GM12892 (cell line): ENCODE data around the gene SLFN12L.
A peak's percentile ranks its signal among the peaks of the same experiment; 100 is the strongest.

Experiments
- DNase-seq: peaks from one replicate; pipeline ENCODE4 v3.0.0; 2011; ENCODE audit not compliant: insufficient read length
- FAIRE-seq: peaks from 2 replicates; lab custom pipeline; 2011; peaks lifted over from hg19 to GRCh38; lab: Jason Lieb, UNC
- POLR2A ChIP-seq: IDR thresholded peaks from 2 replicates; pipeline ENCODE4 v1.6.1; 2011; ENCODE audit warnings: low read depth, low read length, control low read depth
- POLR2AphosphoS5 ChIP-seq: IDR thresholded peaks from 2 replicates; pipeline ENCODE4 v1.6.1; 2011; ENCODE audit warnings: low read depth, low read length, control low read depth
- TAF1 ChIP-seq: IDR thresholded peaks from 2 replicates; pipeline ENCODE4 v1.6.1; 2011; ENCODE audit warnings: low read depth, mild to moderate bottlenecking, control low read depth, low read length, borderline replicate concordance

SLFN12L gene

DNA sequence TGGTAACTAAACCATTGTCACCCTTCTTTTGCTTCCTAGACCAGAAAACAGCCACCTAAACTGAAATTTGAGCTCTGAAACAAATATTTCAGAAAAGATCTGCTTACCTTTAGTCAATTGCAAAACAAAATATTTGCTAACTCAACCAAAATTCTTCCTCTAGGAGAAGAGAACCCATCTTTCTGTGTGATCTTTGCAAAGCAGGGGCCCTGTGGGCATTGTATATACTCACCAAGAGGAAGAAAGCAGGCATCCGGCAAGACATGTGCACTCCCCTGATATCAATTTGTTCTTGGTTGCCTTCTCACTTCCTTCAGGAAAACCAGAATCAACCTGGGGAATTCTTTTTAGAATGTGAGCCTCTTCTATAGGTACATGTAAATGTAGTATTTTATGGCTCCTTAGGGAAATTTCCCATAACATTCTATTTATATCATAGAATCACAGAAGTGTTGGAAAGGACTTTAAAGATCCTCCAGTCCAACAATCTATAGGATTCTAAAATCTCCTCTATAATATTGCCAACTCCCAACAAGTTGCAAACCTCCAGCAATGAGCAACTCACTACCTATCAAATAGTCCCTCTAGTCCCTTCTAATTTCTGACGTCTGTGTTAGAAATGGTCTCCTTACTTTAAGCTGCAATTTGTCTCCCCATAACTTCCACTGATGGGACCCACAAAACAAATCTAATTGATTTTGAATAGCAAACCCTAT lies 22.2 kb upstream of the SLFN12L start:
- FAIRE-seq, result no peak

DNA sequence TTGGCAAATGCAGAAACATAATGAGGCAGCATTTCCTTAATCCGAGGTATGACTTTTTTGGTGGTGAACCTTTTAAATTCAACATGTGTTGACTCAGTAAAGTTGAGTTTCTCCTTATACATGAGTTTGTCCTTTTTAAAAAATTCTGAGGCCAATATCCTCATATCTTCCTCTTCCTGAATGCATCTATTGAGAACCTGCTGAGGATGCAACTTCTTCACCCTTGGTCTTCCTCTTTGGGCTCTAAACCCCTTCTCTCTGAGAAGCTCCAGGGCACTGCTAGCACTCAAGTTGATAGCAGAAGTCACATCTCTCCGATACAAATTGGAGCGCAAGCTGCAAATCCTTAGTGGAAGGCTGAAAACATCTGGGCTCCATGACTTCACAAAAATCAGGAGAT lies 19.9 kb upstream of the SLFN12L start:
- TF ChIP-seq POLR2AphosphoS5 (no peak), TAF1 (no peak), POLR2A (no peak)
- no peak for FAIRE-seq
- DNase-seq, result no peak

More for the DNA sequence above, 22.2 kb upstream of the SLFN12L start:
- DNase-seq, result no peak
- TF ChIP-seq POLR2AphosphoS5 (no peak), TAF1 (no peak), POLR2A (no peak)

DNA sequence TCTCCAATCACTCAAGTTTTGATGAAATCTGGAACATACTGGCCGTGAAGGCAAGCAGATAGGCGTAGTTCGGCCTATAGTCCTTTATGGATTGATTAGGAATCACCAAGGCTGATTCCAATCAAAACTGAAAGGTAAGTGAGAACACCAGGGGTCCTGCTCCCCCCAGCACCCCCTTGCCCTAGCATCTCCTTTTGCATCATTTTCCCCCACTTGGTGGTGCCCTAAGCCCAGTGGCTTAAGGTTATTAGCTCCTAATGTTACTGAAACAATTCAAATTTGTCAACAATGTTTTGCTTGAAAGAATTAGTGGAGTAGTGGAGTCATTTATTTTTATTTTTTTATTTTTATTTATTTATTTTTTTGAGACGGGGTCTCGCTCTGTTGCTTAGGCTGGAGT lies 18.2 kb upstream of the SLFN12L start:
- DNase-seq, result no peak

DNA sequence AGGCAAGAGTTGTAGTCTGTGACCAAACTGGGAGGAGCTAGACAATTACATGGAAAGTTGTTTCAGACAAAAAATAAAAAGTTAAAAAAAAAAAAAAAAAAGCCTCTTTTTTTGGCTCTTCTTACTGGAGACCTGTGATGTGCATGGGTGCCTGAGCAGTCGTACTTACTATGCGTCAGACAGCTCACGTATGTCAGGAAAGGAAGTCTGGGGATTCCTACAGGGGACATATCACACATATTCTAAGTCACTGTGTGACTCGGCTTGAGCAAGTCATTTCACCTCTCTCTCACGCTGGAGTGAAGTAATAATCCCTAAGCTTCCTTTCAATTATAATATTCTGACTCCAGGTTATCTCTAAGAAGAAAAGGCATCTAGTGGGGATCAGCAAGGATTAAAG lies 17.2 kb upstream of the SLFN12L start:
- TF ChIP-seq POLR2A (no peak), POLR2AphosphoS5 (no peak)
- FAIRE-seq (no peak), DNase-seq (no peak)

More for the DNA sequence above, 18.2 kb upstream of the SLFN12L start:
- TF ChIP-seq POLR2A (no peak), POLR2AphosphoS5 (no peak), TAF1 (no peak)
- no peak for FAIRE-seq

DNA sequence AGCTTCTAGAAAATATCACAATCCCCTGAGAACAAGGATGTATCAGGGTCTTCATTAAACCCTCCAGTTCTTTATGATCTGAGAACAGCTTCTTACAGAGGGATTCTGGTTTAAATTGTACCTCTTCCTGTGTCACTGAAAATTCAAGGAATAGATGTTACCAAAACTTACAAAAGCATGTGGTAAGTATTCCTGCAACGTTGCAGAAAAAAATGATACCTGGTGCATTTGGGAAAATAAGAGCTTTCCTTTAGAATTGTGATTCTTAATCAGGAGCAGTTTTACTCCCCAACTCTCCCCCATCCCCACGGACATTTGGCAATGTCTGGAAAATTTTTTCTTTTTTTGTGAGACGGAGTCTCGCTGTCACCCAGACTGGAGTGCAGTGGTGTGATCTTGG lies 15.8 kb upstream of the SLFN12L start:
- FAIRE-seq (no peak), DNase-seq (no peak)
- no peak for TF ChIP-seq POLR2AphosphoS5
- TF ChIP-seq POLR2A, result no peak
- TF ChIP-seq TAF1, result no peak

DNA sequence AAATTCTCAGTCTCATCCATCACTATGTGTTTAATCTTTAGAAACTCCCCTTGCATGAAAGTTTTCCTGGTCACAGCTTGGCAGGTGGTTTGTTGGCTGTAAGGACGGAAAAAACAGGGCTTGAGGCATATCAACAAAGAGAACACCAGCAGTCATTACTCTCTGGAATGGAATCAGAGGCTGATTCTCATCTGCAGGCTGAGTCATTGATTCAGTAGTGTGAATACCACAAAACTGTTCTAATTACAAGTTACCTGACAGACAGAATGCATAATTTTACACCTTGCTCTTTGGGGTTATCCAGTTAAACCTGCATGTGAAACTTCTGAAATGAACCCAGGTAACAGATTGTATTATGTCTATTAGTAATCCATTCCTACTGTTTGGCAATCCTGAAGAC lies 11.5 kb upstream of the SLFN12L start:
- FAIRE-seq (no peak), DNase-seq (no peak)
- no peak for TF ChIP-seq POLR2AphosphoS5
- no peak for TF ChIP-seq POLR2A
- TF ChIP-seq TAF1, result no peak

DNA sequence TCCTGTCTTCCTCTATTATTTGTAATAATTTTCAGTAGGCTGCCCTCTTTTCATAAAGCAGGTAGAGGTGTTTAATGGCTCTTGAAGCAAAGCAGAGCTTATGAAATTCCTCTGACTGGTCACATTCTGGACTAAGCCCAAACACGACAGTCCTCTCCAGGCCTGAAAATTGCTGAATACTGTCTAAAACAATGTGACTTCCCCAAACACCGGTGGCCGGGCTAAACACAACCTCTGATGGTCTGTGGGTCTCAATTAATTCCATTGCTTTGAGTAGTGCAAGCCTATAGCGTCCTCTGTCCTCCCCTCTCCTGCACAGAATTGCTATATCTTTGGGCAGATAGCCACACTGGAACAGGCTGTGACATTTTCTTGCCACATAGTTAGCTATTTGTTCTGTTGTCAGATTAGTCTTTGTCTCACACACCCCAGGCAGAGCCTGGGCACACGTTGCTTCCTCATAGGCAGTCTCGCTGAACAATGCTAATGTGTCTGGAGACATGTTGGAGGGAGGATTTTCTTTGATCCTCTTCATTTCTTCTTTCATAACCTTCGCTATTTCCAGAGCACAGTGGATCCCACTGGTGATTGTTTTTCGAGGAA lies 10.8 kb upstream of the SLFN12L start:
- FAIRE-seq (no peak), DNase-seq (no peak)
- TF ChIP-seq POLR2AphosphoS5 (no peak), TAF1 (no peak)

DNA sequence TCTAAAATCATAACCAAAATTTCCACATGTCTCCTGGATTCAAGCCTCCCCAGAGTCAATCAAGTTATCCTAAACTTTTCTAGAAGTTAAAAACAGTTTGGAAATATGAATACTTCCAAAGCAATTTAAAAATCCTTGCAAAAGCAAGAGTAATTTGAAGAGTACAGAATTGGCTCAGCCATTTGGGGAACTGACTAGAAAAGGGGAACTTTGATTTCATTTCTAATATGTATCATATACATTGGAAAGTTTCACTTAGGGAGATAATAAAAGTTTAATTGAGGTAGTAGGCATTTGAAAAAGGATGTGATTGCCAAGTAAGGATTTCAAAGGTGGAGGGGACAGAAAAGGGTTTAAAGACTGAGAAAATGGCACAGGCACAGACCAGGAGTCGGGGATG lies 9.0 kb upstream of the SLFN12L start:
- FAIRE-seq (no peak), DNase-seq (no peak)
- no peak for TF ChIP-seq POLR2A

DNA sequence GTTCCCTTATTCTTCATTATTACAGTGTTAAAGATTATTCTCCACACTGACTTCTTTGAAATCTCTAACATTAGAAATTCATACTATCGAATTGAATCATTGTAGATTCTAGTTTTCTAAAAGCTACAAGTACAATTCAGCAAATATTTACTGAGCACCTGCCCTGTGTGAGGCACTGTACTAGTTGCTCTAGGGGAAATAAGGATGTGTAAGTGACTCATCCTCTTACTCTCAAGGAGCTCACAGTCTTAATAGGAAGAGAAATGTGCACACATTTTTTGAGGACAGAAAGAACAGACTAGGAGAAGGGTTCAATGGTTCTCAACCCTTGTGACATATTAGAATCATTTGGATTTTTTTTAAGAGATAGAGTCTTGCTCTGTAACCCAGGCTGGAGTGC lies 7.7 kb upstream of the SLFN12L start:
- peak; percentile 44 for FAIRE-seq

DNA sequence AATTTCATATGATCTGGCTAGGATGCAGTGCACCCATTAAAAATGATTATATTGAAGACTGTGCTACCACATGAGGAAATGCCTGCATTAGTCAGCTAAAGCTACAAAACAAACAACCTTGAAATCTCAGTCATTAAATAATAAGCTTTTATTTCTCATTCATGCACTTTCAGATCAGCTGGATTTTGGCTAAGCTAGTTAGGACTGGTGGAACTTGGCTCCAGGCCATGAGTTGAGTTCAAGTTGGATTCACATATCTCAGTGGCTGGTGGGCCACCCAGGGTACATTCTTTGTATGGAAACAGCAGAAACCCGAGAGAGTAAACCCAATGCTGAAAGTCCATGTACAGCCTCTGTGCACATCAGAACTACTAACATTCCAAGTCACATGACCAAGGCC lies 6.4 kb upstream of the SLFN12L start:
- DNase-seq (no peak), FAIRE-seq (no peak)
- TF ChIP-seq TAF1, result no peak

More for the DNA sequence above, 7.7 kb upstream of the SLFN12L start:
- no peak for DNase-seq
- TF ChIP-seq POLR2A, result no peak
- no peak for TF ChIP-seq TAF1
- no peak for TF ChIP-seq POLR2AphosphoS5

DNA sequence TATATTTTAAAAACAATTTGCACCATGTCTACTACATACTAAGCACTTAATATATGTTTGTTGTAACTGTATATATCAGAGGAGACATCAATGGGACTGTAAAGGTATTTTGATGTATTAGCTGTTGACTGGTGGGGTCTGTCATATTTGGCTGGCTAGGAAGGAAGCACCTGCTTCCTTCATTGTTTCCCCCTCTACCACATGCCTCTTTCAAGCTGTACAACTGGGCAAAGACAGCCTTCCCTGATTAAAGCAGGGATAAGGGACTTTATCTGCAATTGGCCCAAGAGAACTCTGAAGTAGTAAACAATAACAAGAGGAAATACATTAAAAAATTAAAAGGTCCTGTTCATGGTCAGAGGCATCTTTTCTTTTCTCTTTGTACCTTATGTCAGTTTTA lies 5.5 kb upstream of the SLFN12L start:
- no peak for TF ChIP-seq POLR2AphosphoS5
- TF ChIP-seq POLR2A, result no peak
- TF ChIP-seq TAF1, result no peak
- FAIRE-seq (peak; percentile 54), DNase-seq (no peak)

DNA sequence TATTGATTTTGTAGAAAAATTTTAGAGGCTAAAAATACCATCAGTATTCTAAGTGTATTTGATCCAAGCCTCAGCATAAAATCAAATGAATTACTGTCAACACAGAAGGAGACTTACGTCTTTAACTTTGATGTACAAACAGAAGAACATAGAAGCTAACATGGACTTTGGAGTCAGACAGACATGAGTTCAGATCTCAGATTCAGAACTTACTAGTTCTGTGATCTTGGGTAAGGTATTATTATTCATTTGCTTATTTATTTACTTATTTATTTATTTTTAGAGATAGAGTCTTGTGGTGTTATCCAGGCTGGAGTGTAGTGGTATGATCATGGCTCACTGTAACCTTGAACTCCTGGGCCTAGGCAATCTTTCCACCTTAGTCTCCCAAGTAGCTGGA lies 4.0 kb upstream of the SLFN12L start:
- FAIRE-seq (peak; percentile 76), DNase-seq (no peak)
- TF ChIP-seq TAF1 (no peak), POLR2AphosphoS5 (no peak), POLR2A (no peak)
